Ishikawa (cell line): ENCODE measurements around the gene AIG1.

Source experiments
- CEBPB ChIP-seq: IDR thresholded peaks from 2 replicates; pipeline ENCODE4 v1.6.1; 2012
- CREB1 ChIP-seq: IDR thresholded peaks from 2 replicates; pipeline ENCODE4 v1.6.1; 2012; ENCODE audit warnings: low read depth
- EGR1 ChIP-seq: IDR thresholded peaks from 2 replicates; pipeline ENCODE4 v1.6.1; 2012
- EP300 ChIP-seq: IDR thresholded peaks from 2 replicates; pipeline ENCODE4 v1.6.1; 2012; ENCODE audit warnings: borderline replicate concordance
- FOXM1 ChIP-seq: IDR thresholded peaks from 2 replicates; pipeline ENCODE4 v1.6.1; 2012; ENCODE audit warnings: low read depth, borderline replicate concordance
- MAX ChIP-seq: IDR thresholded peaks from 2 replicates; pipeline ENCODE4 v1.6.1; 2012
- NFIC ChIP-seq: IDR thresholded peaks from 2 replicates; pipeline ENCODE4 v1.6.1; 2012
- RAD21 ChIP-seq: IDR thresholded peaks from 2 replicates; pipeline ENCODE4 v1.6.1; 2012; ENCODE audit warnings: low read depth
- TAF1 ChIP-seq: IDR thresholded peaks from 2 replicates; pipeline ENCODE4 v1.6.1; 2012; ENCODE audit warnings: low read depth, mild to moderate bottlenecking
- TCF12 ChIP-seq: IDR thresholded peaks from 2 replicates; pipeline ENCODE4 v1.6.1; 2012; ENCODE audit warnings: low read depth
- TEAD4 ChIP-seq: IDR thresholded peaks from 2 replicates; pipeline ENCODE4 v1.6.1; 2012
- YY1 ChIP-seq: IDR thresholded peaks from 2 replicates; pipeline ENCODE4 v1.6.1; 2012; ENCODE audit warnings: low read depth
- ZBTB7A ChIP-seq: IDR thresholded peaks from 2 replicates; pipeline ENCODE4 v1.6.1; 2012; ENCODE audit warnings: low read depth
- TF ChIP-seq, protein P1 (sequence below): IDR thresholded peaks from 2 replicates; pipeline ENCODE4 v1.6.1; 2012; ENCODE audit warnings: low read depth, mild to moderate bottlenecking
- TF ChIP-seq, protein P2 (sequence below): IDR thresholded peaks from 2 replicates; pipeline ENCODE4 v1.6.1; 2012

AIG1 gene

DNA sequence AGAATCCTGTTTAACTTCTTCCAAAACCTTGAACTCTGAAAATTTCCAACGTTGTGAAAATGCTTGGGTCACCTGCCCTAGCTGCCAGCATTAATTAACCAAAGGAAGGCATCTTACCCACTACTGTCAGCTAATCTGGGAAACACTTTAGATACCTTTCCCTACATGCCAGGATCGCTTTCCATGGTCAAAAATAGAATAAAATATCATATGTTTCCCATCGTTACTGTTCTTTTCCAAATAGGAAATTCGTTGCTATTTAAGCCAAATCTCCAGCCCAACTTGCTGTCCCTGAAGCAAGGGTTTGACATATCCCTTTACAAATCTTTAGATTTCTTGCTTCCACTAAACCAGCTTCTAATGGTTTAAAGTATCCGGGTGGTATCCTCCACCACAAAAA lies 157.5 kb downstream of the AIG1 start:
- TF ChIP-seq EGR1 (no peak), FOXM1 (no peak), TEAD4 (no peak), TAF1 (no peak), NFIC (no peak), ZBTB7A (no peak), CEBPB (no peak), RAD21 (no peak), EP300 (no peak), TCF12 (no peak), CREB1 (no peak)
- TF ChIP-seq, protein P1, sequence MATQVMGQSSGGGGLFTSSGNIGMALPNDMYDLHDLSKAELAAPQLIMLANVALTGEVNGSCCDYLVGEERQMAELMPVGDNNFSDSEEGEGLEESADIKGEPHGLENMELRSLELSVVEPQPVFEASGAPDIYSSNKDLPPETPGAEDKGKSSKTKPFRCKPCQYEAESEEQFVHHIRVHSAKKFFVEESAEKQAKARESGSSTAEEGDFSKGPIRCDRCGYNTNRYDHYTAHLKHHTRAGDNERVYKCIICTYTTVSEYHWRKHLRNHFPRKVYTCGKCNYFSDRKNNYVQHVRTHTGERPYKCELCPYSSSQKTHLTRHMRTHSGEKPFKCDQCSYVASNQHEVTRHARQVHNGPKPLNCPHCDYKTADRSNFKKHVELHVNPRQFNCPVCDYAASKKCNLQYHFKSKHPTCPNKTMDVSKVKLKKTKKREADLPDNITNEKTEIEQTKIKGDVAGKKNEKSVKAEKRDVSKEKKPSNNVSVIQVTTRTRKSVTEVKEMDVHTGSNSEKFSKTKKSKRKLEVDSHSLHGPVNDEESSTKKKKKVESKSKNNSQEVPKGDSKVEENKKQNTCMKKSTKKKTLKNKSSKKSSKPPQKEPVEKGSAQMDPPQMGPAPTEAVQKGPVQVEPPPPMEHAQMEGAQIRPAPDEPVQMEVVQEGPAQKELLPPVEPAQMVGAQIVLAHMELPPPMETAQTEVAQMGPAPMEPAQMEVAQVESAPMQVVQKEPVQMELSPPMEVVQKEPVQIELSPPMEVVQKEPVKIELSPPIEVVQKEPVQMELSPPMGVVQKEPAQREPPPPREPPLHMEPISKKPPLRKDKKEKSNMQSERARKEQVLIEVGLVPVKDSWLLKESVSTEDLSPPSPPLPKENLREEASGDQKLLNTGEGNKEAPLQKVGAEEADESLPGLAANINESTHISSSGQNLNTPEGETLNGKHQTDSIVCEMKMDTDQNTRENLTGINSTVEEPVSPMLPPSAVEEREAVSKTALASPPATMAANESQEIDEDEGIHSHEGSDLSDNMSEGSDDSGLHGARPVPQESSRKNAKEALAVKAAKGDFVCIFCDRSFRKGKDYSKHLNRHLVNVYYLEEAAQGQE = no peak

DNA sequence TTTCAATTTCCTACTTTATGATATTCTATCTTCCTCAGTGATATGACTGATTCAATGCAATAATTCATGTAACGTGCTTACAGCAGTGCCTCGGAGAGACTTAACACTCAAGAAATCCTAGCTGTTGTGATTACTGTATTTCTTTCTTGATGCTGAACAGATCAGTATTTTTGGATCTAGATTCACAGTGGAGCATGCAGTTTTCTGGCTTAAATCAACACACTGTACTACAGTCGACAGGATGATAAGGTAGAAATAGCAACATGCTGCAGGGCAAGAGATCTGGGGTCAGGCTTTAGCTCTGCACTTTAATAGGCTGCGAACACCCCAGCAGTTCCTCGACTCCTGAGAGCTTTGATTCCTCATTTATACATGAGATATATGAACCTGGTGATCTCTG lies 161.0 kb downstream of the AIG1 start:
- TF ChIP-seq EGR1 = no peak
- TF ChIP-seq CREB1 = no peak
- TF ChIP-seq, protein P1 = no peak
- TF ChIP-seq, protein P2, sequence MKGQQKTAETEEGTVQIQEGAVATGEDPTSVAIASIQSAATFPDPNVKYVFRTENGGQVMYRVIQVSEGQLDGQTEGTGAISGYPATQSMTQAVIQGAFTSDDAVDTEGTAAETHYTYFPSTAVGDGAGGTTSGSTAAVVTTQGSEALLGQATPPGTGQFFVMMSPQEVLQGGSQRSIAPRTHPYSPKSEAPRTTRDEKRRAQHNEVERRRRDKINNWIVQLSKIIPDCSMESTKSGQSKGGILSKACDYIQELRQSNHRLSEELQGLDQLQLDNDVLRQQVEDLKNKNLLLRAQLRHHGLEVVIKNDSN = no peak
- no peak for TF ChIP-seq TEAD4
- TF ChIP-seq EP300 = no peak
- no peak for TF ChIP-seq TAF1

GRCh38 chr6:143222310-143222709 lies 161.6 kb downstream of the AIG1 start:
- TF ChIP-seq MAX (no peak), ZBTB7A (no peak), CREB1 (no peak), YY1 (no peak), EP300 (no peak), RAD21 (no peak), FOXM1 (no peak), EGR1 (no peak), TAF1 (no peak), TEAD4 (no peak), TCF12 (no peak), CEBPB (no peak), NFIC (no peak)
- TF ChIP-seq, protein P2 = no peak
- TF ChIP-seq, protein P1 = no peak

GRCh38 chr6:143222801-143223231 lies 162.1 kb downstream of the AIG1 start:
- TF ChIP-seq EGR1 (no peak), NFIC (no peak), YY1 (no peak)
- TF ChIP-seq, protein P1 = no peak
